Liver (tissue), 9 donors: ENCODE results near the gene ZNF577. TPM values are rescaled to one million over a fixed set of nuclear protein-coding genes. Genes with fewer than 3 reads are reported as not detected.
A peak's percentile ranks its signal among the peaks of the same experiment; 100 is the strongest.

Experiments used
- DNase-seq: peaks from one replicate; pipeline ENCODE4 v3.0.0-alpha.2; 2017; ENCODE audit warnings: low spot score
- H3K27ac ChIP-seq, 2 donors: one replicate each; pipeline ENCODE4 v1.7.0; 2013; ENCODE audit warnings: inconsistent platforms in 2 of 2, low read length in 2 of 2, control low read depth in 1 of 2, low read depth in 1 of 2, mild to moderate bottlenecking in 1 of 2
- H3K27me3 ChIP-seq, 4 donors: one replicate each; pipeline versions ENCODE4 v1.6.1 to v1.7.0; 2013; ENCODE audit warnings: low read length in 3 of 4, inconsistent platforms in 1 of 4, mild to moderate bottlenecking in 1 of 4, moderate library complexity in 1 of 4; ENCODE audit not compliant: control insufficient read depth in 4 of 4, insufficient read depth in 4 of 4
- H3K36me3 ChIP-seq, 4 donors: one replicate each; pipeline versions ENCODE4 v1.6.1 to v1.7.0; 2013; ENCODE audit warnings: low read length in 3 of 4, mild to moderate bottlenecking in 3 of 4, low read depth in 1 of 4, moderate library complexity in 1 of 4; ENCODE audit not compliant: control insufficient read depth in 4 of 4, insufficient read depth in 3 of 4
- H3K4me1 ChIP-seq, 4 donors: one replicate each; pipeline versions ENCODE4 v1.6.1 to v1.7.0; 2013; ENCODE audit warnings: low read length in 3 of 4, mild to moderate bottlenecking in 3 of 4, moderate library complexity in 1 of 4; ENCODE audit not compliant: control insufficient read depth in 4 of 4, insufficient read depth in 4 of 4
- H3K4me3 ChIP-seq, 3 donors: one replicate each; pipeline versions ENCODE4 v1.6.1 to v1.7.0; 2013; ENCODE audit warnings: low read length in 3 of 3, control low read depth in 1 of 3, low read depth in 1 of 3, mild to moderate bottlenecking in 1 of 3
- H3K9ac ChIP-seq, 2 donors: one replicate each; pipeline ENCODE4 v1.7.0; 2013; ENCODE audit warnings: low read length in 2 of 2, mild to moderate bottlenecking in 2 of 2, moderate library complexity in 2 of 2, control low read depth in 1 of 2, low read depth in 1 of 2
- H3K9me3 ChIP-seq, 4 donors: one replicate each; pipeline versions ENCODE4 v1.6.1 to v1.7.0; 2013; ENCODE audit warnings: low read length in 3 of 4; ENCODE audit not compliant: control insufficient read depth in 4 of 4
- CTCF ChIP-seq: fragments of 150-350 bp; IDR thresholded peaks from 2 replicates; pipeline ENCODE4 v1.5.1; 2017; ENCODE audit warnings: improper control_type of control experiment, low read depth, low read length; ENCODE audit not compliant: missing input control
- EGR1 ChIP-seq, 2 donors: IDR thresholded peaks; 2 replicates each; pipeline ENCODE4 v1.6.1; 2016 to 2018; ENCODE audit warnings: antibody characterized with exemption in 2 of 2, low read depth in 2 of 2
- FOXA1 ChIP-seq: IDR thresholded peaks from 2 replicates; pipeline ENCODE4 v1.6.1; 2016; ENCODE audit warnings: antibody characterized with exemption
- FOXA2 ChIP-seq: IDR thresholded peaks from 2 replicates; pipeline ENCODE4 v1.6.1; 2016; ENCODE audit warnings: antibody characterized with exemption
- GABPA ChIP-seq, 2 donors: IDR thresholded peaks in 1 of 2; conservative IDR thresholded peaks in 1 of 2; 2 replicates each; pipeline ENCODE4 v1.6.1; 2016; ENCODE audit warnings: antibody characterized with exemption in 2 of 2, mild to moderate bottlenecking in 1 of 2, moderate library complexity in 1 of 2
- HNF4A ChIP-seq, 2 donors: conservative IDR thresholded peaks; 2 replicates each; pipeline ENCODE4 v1.6.1; 2016; ENCODE audit warnings: antibody characterized with exemption in 2 of 2, mild to moderate bottlenecking in 2 of 2
- HNF4G ChIP-seq: IDR thresholded peaks from 2 replicates; pipeline ENCODE4 v1.6.1; 2016; ENCODE audit warnings: antibody characterized with exemption
- JUND ChIP-seq, 2 donors: IDR thresholded peaks; 2 replicates each; pipeline ENCODE4 v1.6.1; 2016; ENCODE audit warnings: antibody characterized with exemption in 2 of 2
- NR2F2 ChIP-seq: IDR thresholded peaks from 2 replicates; pipeline ENCODE4 v1.6.1; 2016; ENCODE audit warnings: antibody characterized with exemption
- RAD21 ChIP-seq, 2 donors: IDR thresholded peaks; 2 replicates each; pipeline ENCODE4 v1.6.1; 2016; ENCODE audit warnings: antibody characterized with exemption in 2 of 2, mild to moderate bottlenecking in 2 of 2
- REST ChIP-seq: IDR thresholded peaks from 2 replicates; pipeline ENCODE4 v1.6.1; 2016; ENCODE audit warnings: antibody characterized with exemption, mild to moderate bottlenecking
- RXRA ChIP-seq, 2 donors: IDR thresholded peaks; 2 replicates each; pipeline ENCODE4 v1.6.1; 2017 to 2018; ENCODE audit warnings: antibody characterized with exemption in 2 of 2, mild to moderate bottlenecking in 1 of 2
- SP1 ChIP-seq: IDR thresholded peaks from 2 replicates; pipeline ENCODE4 v1.6.1; 2018; ENCODE audit warnings: antibody characterized with exemption, mild to moderate bottlenecking
- TAF1 ChIP-seq: conservative IDR thresholded peaks from 2 replicates; pipeline ENCODE4 v1.6.1; 2016; ENCODE audit warnings: antibody characterized with exemption, mild to moderate bottlenecking
- YY1 ChIP-seq: IDR thresholded peaks from 2 replicates; pipeline ENCODE4 v1.6.1; 2016; ENCODE audit warnings: antibody characterized with exemption, mild to moderate bottlenecking
- ZBTB33 ChIP-seq: IDR thresholded peaks from 2 replicates; pipeline ENCODE4 v1.6.1; 2016; ENCODE audit warnings: antibody characterized with exemption
- WGBS: extraction: QIAGEN DNeasy Blood & Tissue Kit; methylation state at CpG from one replicate; pipeline ENCODE4 v1.1.7; 2013; 5-methylcytosine and 5-hydroxymethylcytosine counted together
- polyA plus RNA-seq, 2 donors: library from polyadenylated mRNA; stranded (reverse) in 1 of 2; unstranded in 1 of 2; fragments of 200-250 nt in 1 of 2; fragments of >200 nt in 1 of 2; fragmentation: Nextera tagmentation in 1 of 2; extraction: Ambion mirVana in 1 of 2; gene quantifications; one replicate each; pipeline versions ENCODE4 v1.2.1 to v1.2.3, GENCODE V29; 2013 to 2015
- total RNA-seq, 2 donors: library from RNA; depleted of rRNA; stranded (reverse); fragments of >200 nt; gene quantifications; one replicate each; pipeline ENCODE4 v1.2.3, GENCODE V29; 2014
- TF ChIP-seq, protein P1 (sequence below): IDR thresholded peaks from 2 replicates; pipeline ENCODE4 v1.6.1; 2016; ENCODE audit warnings: antibody characterized with exemption
- TF ChIP-seq, protein P2 (sequence below): IDR thresholded peaks from 2 replicates; pipeline ENCODE4 v1.6.1; 2016; ENCODE audit warnings: antibody characterized with exemption
- donor health status: healthy.
- donor health status: healthy.
- donor health status: healthy.
- donor health status: healthy.
- donor health status: healthy.

ZNF577 gene
- total and polyA plus RNA-seq, 4 donors, result 2.0 to 5.4 (median 2.8) TPM

GRCh38 chr19:51926784-51927741 is 39.3 kb upstream of the ZNF577 start, which contains the start of gene ZNF613:
Gene ZNF613, plus strand, starts transcription at chr19:51927472. Its CDS starts 8,749 bp downstream, at chr19:51936221.
- Histone ChIP-seq H3K4me1 (peaks cover 3 to 10% (median 5%) of the 10 kb centered on the region in 4 donors), H3K27me3 (no peaks in the 10 kb centered on the region), H3K9me3 (peaks cover 12 to 26% (median 25%) of the 10 kb centered on the region in 4 donors), H3K36me3 (peaks cover 0 to 23% (median 21%) of the 10 kb centered on the region in 4 donors), H3K4me3 (peak within 1 kb of the TSS; percentile 68 to 95 (median 78)), H3K27ac (peak within 1 kb of the TSS; percentile 90 to 97), H3K9ac (peak within 1 kb of the TSS; percentile 69 to 76)
- under 1% methylated on average over 52 of the region's 52 CpGs for WGBS
- TF ChIP-seq JUND (IDR thresholded peaks at IDR 0.05) (peak; percentile 24 to 78), RAD21 (IDR thresholded peaks at IDR 0.05) (no peak), RXRA (IDR thresholded peaks at IDR 0.05) (peak; percentile 36 to 56), ZBTB33 (peak; percentile 97), REST (peak; percentile 46), YY1 (peak; percentile 100), HNF4G (no peak), GABPA (IDR thresholded peaks at IDR 0.05 in 1 of 2, conservative IDR thresholded peaks at IDR 0.05 in 1 of 2) (peak; percentile 62 to 82), FOXA2 (no peak), NR2F2 (peak; percentile 35), TAF1 (peak; percentile 49), EGR1 (IDR thresholded peaks at IDR 0.05; ENCODE audit: low read depth in 2 of 2) (no peak), CTCF (peak; percentile 9), HNF4A (conservative IDR thresholded peaks at IDR 0.05) (peak; percentile 23 to 29), FOXA1 (no peak), SP1 (peak; percentile 54)
- TF ChIP-seq, protein P1, sequence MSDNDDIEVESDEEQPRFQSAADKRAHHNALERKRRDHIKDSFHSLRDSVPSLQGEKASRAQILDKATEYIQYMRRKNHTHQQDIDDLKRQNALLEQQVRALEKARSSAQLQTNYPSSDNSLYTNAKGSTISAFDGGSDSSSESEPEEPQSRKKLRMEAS, result peak; percentile 77
- TF ChIP-seq, protein P2, sequence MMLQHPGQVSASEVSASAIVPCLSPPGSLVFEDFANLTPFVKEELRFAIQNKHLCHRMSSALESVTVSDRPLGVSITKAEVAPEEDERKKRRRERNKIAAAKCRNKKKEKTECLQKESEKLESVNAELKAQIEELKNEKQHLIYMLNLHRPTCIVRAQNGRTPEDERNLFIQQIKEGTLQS, result peak; percentile 59
- peak; percentile 81 for DNase-seq
